Hematopoietic multipotent progenitor cell treated with erythropoietin and hydrocortisone succinate and interleukin-3 and kit ligand, for 15 days (in vitro differentiated cells): ENCODE data around the gene ELP4.
"Not testable (repeated sequence)": the region's sequence is repeated elsewhere in the genome, so short reads cannot be mapped to it uniquely, and the experiment has no call there.

ENCODE experiments used
- DNase-seq: peaks from one replicate; pipeline ENCODE4 v3.0.0-alpha.2; 2015; ENCODE audit warnings: low spot score

The ELP4 gene

GRCh38 chr11:31509429-31510345, at the start of gene ELP4, which contains the start of gene IMMP1L:
Gene ELP4, plus strand, starts transcription at chr11:31509767. Its CDS starts 18 bp downstream, at chr11:31509785.
Gene IMMP1L, minus strand, starts transcription at chr11:31509622. Its CDS starts 46,346 bp downstream, at chr11:31463276.
- peak; percentile 97 for DNase-seq

GRCh38 chr11:31464436-31464835, 45.1 kb upstream of the ELP4 start:
- no peak for DNase-seq

- no peak for DNase-seq
Measured at GRCh38 chr11:31474083-31474482, 35.5 kb upstream of the ELP4 start.

- DNase-seq, result no peak
Measured at GRCh38 chr11:31477528-31478222, 31.9 kb upstream of the ELP4 start.

GRCh38 chr11:31478223-31478590, 31.4 kb upstream of the ELP4 start:
- DNase-seq, result no peak

- DNase-seq, result no peak
Measured at GRCh38 chr11:31479066-31479465, 30.5 kb upstream of the ELP4 start.

- DNase-seq, result no peak
Measured at GRCh38 chr11:31480930-31481329, 28.6 kb upstream of the ELP4 start.

GRCh38 chr11:31484497-31484896, 25.1 kb upstream of the ELP4 start:
- no peak for DNase-seq

GRCh38 chr11:31487848-31488247, 21.7 kb upstream of the ELP4 start:
- peak; percentile 42 for DNase-seq

GRCh38 chr11:31492320-31492913, 17.1 kb upstream of the ELP4 start:
- DNase-seq, result no peak

- DNase-seq, result no peak
Measured at GRCh38 chr11:31493235-31493634, 16.3 kb upstream of the ELP4 start.

GRCh38 chr11:31493762-31494161, 15.8 kb upstream of the ELP4 start:
- DNase-seq, result not testable (repeated sequence)

GRCh38 chr11:31499576-31500178, 9.9 kb upstream of the ELP4 start:
- DNase-seq, result no peak

GRCh38 chr11:31500560-31500959, 9.0 kb upstream of the ELP4 start:
- DNase-seq, result no peak

- no peak for DNase-seq
Measured at GRCh38 chr11:31509051-31509428, 527 bp upstream of the ELP4 start.

GRCh38 chr11:31512117-31512516, 2.5 kb downstream of the ELP4 start:
- no peak for DNase-seq

- no peak for DNase-seq
Measured at GRCh38 chr11:31521497-31522150, 12.1 kb downstream of the ELP4 start.

- DNase-seq, result no peak
Measured at GRCh38 chr11:31529189-31529588, 19.6 kb downstream of the ELP4 start.

- no peak for DNase-seq
Measured at GRCh38 chr11:31529701-31530100, 20.1 kb downstream of the ELP4 start.

- DNase-seq, result no peak
Measured at GRCh38 chr11:31531293-31531692, 21.7 kb downstream of the ELP4 start.

- DNase-seq, result no peak
Measured at GRCh38 chr11:31535479-31535878, 25.9 kb downstream of the ELP4 start.

- no peak for DNase-seq
Measured at GRCh38 chr11:31542862-31543261, 33.3 kb downstream of the ELP4 start.
